Thymus (tissue), 14 donors: ENCODE results near the gene SIK1. TPM values are rescaled to one million over a fixed set of nuclear protein-coding genes. Genes with fewer than 3 reads are reported as not detected.
"Not testable (repeated sequence)": the region's sequence is repeated elsewhere in the genome, so short reads cannot be mapped to it uniquely, and the experiment has no call there.

Experiments used
- DNase-seq, 9 donors: peaks; one replicate each; pipeline ENCODE4 v3.0.0-alpha.2; 2013; ENCODE audit warnings: low spot score in 9 of 9, low read depth in 6 of 9, missing footprints in 1 of 9
- H3K27ac ChIP-seq, 2 donors: one replicate each; pipeline ENCODE4 v1.5.1; 2013; ENCODE audit warnings: control low read depth in 1 of 2, low read depth in 1 of 2, low read length in 1 of 2, mild to moderate bottlenecking in 1 of 2, moderate library complexity in 1 of 2
- H3K27me3 ChIP-seq, 2 donors: one replicate each; pipeline ENCODE4 v1.5.1; 2013; ENCODE audit warnings: low read length in 1 of 2; ENCODE audit not compliant: control insufficient read depth in 2 of 2, insufficient read depth in 1 of 2
- H3K36me3 ChIP-seq, 2 donors: one replicate each; pipeline ENCODE4 v1.5.1; 2013; ENCODE audit warnings: low read length in 1 of 2, mild to moderate bottlenecking in 1 of 2, moderate library complexity in 1 of 2; ENCODE audit not compliant: control insufficient read depth in 2 of 2, insufficient read depth in 2 of 2
- H3K4me1 ChIP-seq, 2 donors: one replicate each; pipeline ENCODE4 v1.5.1; 2013; ENCODE audit warnings: low read length in 2 of 2; ENCODE audit not compliant: control insufficient read depth in 2 of 2, insufficient read depth in 2 of 2
- H3K4me3 ChIP-seq, 2 donors: one replicate each; pipeline ENCODE4 v1.5.1; 2013; ENCODE audit warnings: low read length in 2 of 2, control low read depth in 1 of 2, mild to moderate bottlenecking in 1 of 2
- H3K9me3 ChIP-seq, 2 donors: one replicate each; pipeline ENCODE4 v1.5.1; 2013; ENCODE audit warnings: low read length in 1 of 2, mild to moderate bottlenecking in 1 of 2; ENCODE audit not compliant: control insufficient read depth in 2 of 2, insufficient read depth in 1 of 2
- WGBS: extraction: QIAGEN DNeasy Blood & Tissue Kit; methylation state at CpG from one replicate; pipeline ENCODE4 v1.1.7; 2013; 5-methylcytosine and 5-hydroxymethylcytosine counted together
- long read RNA-seq, 10 donors: transcript quantifications; one replicate each; lab custom pipeline, GENCODE V29; 2026
- polyA plus RNA-seq: library from polyadenylated mRNA; stranded (reverse); fragments of 200-250 nt; gene quantifications from one replicate; pipeline ENCODE4 v1.2.3, GENCODE V29; 2013
- total RNA-seq: library from RNA; stranded (reverse); fragments of 120-200 nt; gene quantifications from one replicate; pipeline ENCODE4 v1.2.4, GENCODE V29; 2013
- donor health status: healthy.

Gene SIK1
- total RNA-seq = 1.1 TPM
- 16.9 TPM for polyA plus RNA-seq
- long read RNA-seq, donor 1 = 0 reads
- long read RNA-seq, donor 2 = 0 reads
- long read RNA-seq, donor 3, full-length matches to known transcripts = 1 of 1 reads
- long read RNA-seq, donor 3, partial matches to known transcripts = 0 of 1 reads
- long read RNA-seq, donor 3, other reads (novel, unspliced or antisense) = 0 of 1 reads
- long read RNA-seq, donor 4 = 0 reads
- long read RNA-seq, donor 5 = 0 reads
- long read RNA-seq, donor 6 = 0 reads
- long read RNA-seq, donor 7 = 0 reads
- long read RNA-seq, donor 8 = 0 reads
- long read RNA-seq, donor 9 = 0 reads
- long read RNA-seq, donor 10 = 0 reads

DNA sequence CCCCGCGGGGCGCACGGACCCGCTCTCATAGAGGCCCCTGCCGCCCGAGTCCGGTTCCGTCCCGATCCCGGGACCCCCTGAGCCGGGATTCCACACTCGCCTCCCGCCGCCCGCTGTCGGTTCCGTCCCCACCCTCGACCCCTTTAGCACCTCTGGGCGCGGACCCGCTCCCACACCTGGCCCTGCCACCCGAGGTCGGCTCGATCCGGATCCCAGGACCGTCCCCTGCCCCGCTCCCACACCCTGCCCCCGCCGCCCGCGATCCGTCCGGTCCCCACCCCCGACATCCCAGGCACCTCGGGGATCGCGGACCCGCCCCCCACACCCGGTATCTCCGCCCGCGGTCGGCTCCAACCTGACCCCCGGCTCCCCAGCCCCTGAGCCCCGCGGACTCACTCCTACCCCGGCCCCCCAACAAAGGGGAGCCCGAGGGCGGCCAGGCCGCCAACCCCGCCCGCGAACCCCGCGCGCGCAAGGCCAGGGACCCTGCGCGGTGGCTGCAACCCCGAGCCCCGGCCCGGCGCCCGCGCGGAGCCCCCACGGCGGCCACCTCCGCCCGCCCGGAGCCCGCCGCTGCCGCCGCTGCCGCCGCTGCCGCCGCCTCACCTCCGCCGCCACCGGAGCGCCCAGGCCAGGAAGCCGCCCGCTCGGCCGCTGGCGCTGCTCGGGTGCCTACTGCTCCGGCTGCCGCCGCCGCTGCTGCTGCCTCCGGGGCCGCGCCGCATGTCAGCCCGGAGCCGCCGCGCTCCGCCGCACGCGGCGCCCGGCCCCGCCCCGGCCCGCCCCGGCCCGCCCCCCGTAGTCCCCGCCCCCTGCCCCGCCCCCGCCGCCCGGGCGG is at the start of gene SIK1:
SIK1 (minus strand) TSS at position 728 of the 838 bp plus-strand sequence. CDS start 953 bp downstream, outside the sequence.
- not testable (repeated sequence) for H3K36me3 ChIP-seq, H3K27me3 ChIP-seq, H3K4me3 ChIP-seq, H3K9me3 ChIP-seq, H3K4me1 ChIP-seq, H3K27ac ChIP-seq, DNase-seq
- WGBS = no CpG with 5 or more reads among the region's 120 CpGs

- not testable (repeated sequence) for H3K27me3 ChIP-seq, H3K4me1 ChIP-seq, H3K9me3 ChIP-seq, H3K4me3 ChIP-seq, DNase-seq, H3K36me3 ChIP-seq, H3K27ac ChIP-seq
- no CpG with 5 or more reads among the region's 16 CpGs for WGBS
Observed at GRCh38 chr21:43471597-43472242, 44.8 kb upstream of the SIK1 start.

DNA sequence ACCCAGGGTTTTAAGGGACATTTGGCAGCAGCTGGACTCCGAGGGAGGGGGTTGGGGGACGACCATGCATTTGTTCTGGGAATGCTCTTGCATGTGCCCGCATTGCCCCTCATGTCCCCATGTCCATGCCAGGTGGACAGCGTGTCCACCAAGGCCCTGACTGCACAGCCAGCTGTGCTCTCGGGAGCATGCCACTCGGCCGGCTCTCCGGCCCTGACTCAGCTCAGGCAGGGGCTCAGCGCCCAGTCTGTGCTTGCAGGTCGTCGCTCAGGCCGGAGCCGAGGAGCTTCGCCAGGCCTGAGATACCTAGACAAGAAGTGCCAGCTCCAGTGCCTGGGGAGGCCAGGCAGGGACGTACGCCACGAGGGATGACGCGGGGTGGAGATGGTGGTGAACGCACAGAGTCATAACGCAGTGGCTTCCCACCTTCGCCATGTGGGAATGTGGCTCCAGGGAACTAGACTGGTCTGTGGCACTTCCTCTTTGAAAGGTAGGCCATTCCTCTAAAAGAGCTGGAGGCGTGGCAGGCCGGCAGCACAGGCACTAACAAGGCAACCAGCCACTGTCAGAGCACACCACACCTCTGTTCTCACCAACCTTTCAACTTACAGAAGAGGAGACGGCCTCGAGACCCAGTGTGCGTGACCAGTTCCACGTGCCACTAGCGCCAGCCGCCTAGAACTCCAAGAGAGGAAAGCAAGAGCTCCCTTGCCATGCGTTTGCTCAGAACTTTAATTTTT is 43.0 kb upstream of the SIK1 start:
- not testable (repeated sequence) for H3K27me3 ChIP-seq, H3K27ac ChIP-seq, H3K9me3 ChIP-seq, DNase-seq, H3K4me3 ChIP-seq, H3K4me1 ChIP-seq, H3K36me3 ChIP-seq
- no CpG with 5 or more reads among the region's 31 CpGs for WGBS

DNA sequence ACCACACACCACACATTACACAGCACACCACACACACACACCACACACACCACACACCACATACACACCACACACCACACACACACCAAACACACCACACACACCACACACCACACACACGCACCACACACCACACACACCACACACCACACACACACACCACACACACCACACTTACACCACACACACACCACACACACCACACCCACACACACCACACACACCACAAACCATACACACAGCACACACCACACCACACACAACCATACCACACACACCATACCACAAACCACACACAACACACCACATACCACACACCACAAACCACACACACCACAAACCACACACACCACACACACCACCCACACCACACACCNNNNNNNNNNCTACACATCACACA is 40.9 kb upstream of the SIK1 start:
- 81% methylated on average over 1 of the region's 1 CpG for WGBS
- Histone ChIP-seq H3K27me3 (no peaks in the 10 kb centered on the region), H3K4me3 (no peak overlapping the region), H3K4me1 (no peaks in the 10 kb centered on the region), H3K36me3 (no peaks in the 10 kb centered on the region), H3K9me3 (no peaks in the 10 kb centered on the region), H3K27ac (no peak overlapping the region)
- no peak for DNase-seq

- no CpG with 5 or more reads among the region's 5 CpGs for WGBS
- H3K4me1 ChIP-seq, H3K36me3 ChIP-seq, H3K27me3 ChIP-seq, H3K27ac ChIP-seq, H3K4me3 ChIP-seq, DNase-seq, H3K9me3 ChIP-seq: not testable (repeated sequence)
Observed at GRCh38 chr21:43465159-43465558, 38.2 kb upstream of the SIK1 start.

DNA sequence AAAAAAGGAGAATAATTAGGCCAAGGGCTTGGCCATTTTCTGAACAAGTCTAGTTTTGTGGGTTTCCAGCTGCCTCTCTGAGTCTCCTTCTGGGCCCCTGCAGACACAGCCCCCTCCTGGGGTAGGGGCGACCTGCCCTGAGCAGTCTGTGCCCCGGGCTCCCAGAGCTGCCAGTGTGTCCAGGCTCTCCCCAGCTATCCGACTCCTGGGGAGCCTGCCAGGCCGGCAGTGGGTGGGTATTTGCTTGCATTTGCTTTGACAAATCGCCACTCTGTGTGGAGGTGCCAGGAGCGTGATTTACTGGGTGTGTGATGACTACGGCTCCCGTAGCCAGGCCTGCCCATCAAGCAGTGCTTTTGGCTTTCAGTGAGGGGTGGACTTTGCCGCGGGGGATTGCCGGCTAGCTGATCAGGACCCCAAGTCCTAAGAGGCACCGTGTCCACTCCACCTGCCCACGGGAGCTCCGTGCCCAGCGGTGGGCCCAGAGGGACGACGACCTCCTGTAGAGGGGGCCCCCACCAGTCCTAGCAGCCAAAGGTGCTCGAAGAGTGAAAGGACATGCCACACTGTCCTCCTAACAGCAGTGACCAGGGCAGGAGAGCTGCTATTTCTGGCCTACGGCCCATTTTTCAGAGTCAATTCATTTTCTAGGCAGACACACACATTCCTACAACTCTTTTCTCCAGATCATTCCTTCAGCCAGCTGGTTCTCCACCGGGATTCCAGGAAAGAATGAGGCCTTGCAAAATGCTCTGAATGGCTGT is 36.7 kb upstream of the SIK1 start:
- H3K4me3 ChIP-seq, DNase-seq, H3K4me1 ChIP-seq, H3K27me3 ChIP-seq, H3K27ac ChIP-seq, H3K36me3 ChIP-seq, H3K9me3 ChIP-seq: not testable (repeated sequence)
- WGBS = 94% methylated on average over 2 of the region's 20 CpGs

DNA sequence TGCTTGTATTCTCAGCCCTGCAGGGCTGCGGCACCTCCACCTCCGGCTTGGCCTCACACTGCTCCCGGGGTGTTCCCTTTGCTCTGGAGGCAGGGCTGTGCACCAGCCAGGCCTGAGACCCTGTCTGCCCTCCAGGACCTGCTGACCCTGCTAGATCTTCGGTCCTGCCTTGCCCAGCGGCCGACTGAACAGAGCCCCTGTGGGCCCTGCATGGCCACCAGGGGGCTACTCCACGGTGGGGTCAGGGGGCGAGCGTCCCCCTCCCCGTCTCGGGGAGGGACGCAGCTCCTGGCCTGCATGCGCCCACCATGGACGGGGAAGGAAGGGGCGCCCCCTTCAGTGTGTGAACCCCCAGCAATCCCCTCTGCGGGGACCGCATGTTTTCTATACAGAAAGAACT is 36.0 kb upstream of the SIK1 start:
- H3K4me3 ChIP-seq, H3K9me3 ChIP-seq, H3K27ac ChIP-seq, H3K27me3 ChIP-seq, H3K4me1 ChIP-seq, DNase-seq, H3K36me3 ChIP-seq: not testable (repeated sequence)
- no CpG with 5 or more reads among the region's 17 CpGs for WGBS

- H3K9me3 ChIP-seq, H3K4me1 ChIP-seq, DNase-seq, H3K27ac ChIP-seq, H3K27me3 ChIP-seq, H3K36me3 ChIP-seq, H3K4me3 ChIP-seq: not testable (repeated sequence)
- WGBS = no CpG with 5 or more reads among the region's 13 CpGs
Observed at GRCh38 chr21:43460475-43460874, 33.5 kb upstream of the SIK1 start.
